NT2/D1 (cell line): Measurements from ENCODE around the gene IL12A.

Source experiments
- DNase-seq: peaks from one replicate; pipeline ENCODE4 v3.0.0-alpha.2; 2011; ENCODE audit warnings: low read depth, low spot score
- H3K27me3 ChIP-seq: 2 replicates; pipeline ENCODE4 v1.6.0; 2011; ENCODE audit warnings: mild to moderate bottlenecking; ENCODE audit not compliant: insufficient read length, insufficient read depth
- H3K36me3 ChIP-seq: 2 replicates; pipeline ENCODE4 v1.6.1; 2011; ENCODE audit warnings: mild to moderate bottlenecking, low read length, mixed read lengths; ENCODE audit not compliant: insufficient read depth, insufficient read length
- H3K4me1 ChIP-seq: 2 replicates; pipeline ENCODE4 v1.5.1; 2011; ENCODE audit not compliant: insufficient read depth, insufficient read length
- H3K4me3 ChIP-seq: 2 replicates; pipeline ENCODE4 v1.5.1; 2011; ENCODE audit warnings: low read depth; ENCODE audit not compliant: insufficient read length
- H3K9ac ChIP-seq: 2 replicates; pipeline ENCODE4 v1.6.0; 2011; ENCODE audit warnings: low read depth; ENCODE audit not compliant: insufficient read length
- H3K9me3 ChIP-seq: 2 replicates; pipeline ENCODE4 v1.5.1; 2011; ENCODE audit warnings: mild to moderate bottlenecking, low read length; ENCODE audit not compliant: insufficient read depth
- SUZ12 ChIP-seq: IDR thresholded peaks from 2 replicates; pipeline ENCODE4 v1.6.1; 2011; ENCODE audit not compliant: insufficient read length, insufficient read depth; ENCODE audit errors: extremely low read depth
- YY1 ChIP-seq: IDR thresholded peaks from 2 replicates; pipeline ENCODE4 v1.6.1; 2011; ENCODE audit not compliant: insufficient read length, insufficient read depth
- ZNF274 ChIP-seq: IDR thresholded peaks from 2 replicates; pipeline ENCODE4 v1.6.1; 2011; ENCODE audit warnings: mild to moderate bottlenecking, low read depth, low read length

Gene IL12A

DNA sequence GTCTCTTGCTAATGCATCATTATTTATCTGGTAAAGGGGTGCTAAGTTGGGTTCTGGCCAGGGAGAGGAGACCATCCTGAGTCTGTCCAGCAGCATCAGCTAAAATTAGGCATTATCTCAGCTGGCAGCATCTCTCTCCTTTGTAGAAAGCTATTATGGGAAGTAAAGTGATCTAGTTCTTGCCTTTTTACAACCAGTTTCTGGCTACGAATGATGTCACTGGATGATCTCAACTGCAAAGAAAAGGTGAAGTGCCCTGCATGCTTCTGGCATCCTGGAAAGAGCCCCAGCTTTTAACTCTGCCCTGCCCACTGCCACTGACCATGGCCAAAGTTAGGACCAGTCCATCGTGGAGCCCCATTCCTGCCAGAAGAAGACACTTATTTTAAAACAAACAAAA lies 37.1 kb upstream of the IL12A start:
- no peaks in the 10 kb centered on the region for H3K36me3 ChIP-seq
- no peak for TF ChIP-seq ZNF274
- H3K9ac ChIP-seq: no peak overlapping the region
- no peaks in the 10 kb centered on the region for H3K9me3 ChIP-seq
- H3K4me1 ChIP-seq: no peaks in the 10 kb centered on the region
- DNase-seq: no peak
- H3K27me3 ChIP-seq: no peaks in the 10 kb centered on the region
- no peak overlapping the region for H3K4me3 ChIP-seq

DNA sequence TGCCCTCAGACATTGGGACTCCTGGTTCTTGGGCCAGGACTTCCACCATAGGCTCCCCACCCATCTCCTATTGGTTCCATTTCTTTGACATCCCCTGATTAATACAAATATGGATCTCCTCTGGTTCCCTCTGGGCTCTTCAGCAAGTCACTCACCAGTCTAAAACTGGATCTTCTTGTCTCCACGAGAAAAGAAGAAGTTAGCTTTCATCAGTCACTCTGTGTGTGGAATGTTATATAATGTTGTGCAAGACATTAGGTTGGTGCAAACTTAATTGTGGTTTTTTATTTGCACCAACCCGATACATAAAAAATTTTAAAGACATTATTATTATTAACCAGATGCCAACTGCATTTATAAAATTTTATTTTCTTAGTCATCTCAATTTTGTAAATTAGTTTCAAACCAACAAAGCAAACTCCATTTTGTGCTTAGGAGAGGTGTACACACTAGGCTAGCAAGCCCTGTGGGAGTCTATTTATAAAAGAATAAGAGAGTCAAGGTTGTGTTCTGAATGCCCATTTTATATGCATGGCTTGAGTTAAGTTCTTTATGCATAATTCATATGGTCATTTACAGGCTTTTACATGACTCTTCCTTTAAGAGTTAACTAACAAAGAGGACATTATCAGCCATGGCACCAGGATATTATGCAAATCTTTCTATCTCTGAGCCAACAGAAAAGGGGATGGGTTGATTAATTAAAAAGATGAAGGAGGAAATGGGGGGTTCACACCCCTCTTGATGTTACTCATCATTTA lies 35.1 kb upstream of the IL12A start:
- Histone ChIP-seq H3K9ac (no peak overlapping the region), H3K36me3 (no peaks in the 10 kb centered on the region), H3K4me3 (no peak overlapping the region), H3K27me3 (no peaks in the 10 kb centered on the region), H3K4me1 (no peaks in the 10 kb centered on the region), H3K9me3 (no peaks in the 10 kb centered on the region)
- no peak for TF ChIP-seq ZNF274
- no peak for TF ChIP-seq YY1
- no peak for TF ChIP-seq SUZ12
- DNase-seq: no peak

DNA sequence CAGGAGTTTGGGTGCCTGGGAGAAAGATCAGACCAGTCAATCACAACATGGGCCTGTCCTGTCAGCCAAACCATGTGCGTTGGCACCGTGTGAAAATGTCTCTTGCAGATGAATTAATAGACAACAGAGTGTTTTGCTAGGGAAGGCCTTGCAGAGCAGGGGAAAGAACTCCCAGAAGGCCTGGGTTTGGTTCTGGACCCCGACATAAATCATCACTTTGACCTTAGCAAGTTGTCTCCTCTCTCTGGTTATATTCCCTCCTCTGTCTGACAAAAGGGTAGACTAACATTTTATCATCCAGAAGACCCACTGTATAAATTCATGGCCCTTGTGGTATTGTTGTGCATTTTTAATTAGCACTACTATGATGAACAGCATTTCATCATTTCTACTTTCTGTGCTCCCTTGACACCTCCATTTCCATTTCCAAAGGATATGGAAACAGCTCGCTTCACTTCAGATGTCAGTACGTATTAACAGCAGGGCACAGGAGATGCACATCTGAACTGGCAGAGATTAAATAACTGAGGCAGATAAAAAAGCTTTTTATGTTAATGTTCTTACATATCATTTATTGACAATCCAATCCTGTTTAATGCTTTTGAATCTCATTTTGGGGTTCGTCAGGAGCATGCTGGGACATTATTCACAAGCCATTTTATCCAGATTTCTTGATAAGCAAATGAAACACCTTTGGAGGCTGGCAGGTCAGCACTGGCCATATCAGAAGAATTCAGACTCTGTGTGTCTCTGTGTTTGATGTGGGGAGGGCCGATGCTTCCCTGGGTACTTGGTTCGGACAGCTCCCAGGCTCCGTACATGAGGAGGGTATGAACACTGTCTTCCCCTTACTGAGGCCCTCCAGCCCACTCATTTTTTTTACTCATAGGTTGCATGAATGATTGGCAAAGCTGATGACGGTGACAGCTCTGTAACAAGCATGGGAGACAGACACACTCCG lies 28.2 kb upstream of the IL12A start:
- Histone ChIP-seq H3K9ac (no peak overlapping the region), H3K4me1 (no peaks in the 10 kb centered on the region), H3K9me3 (no peaks in the 10 kb centered on the region), H3K27me3 (no peaks in the 10 kb centered on the region), H3K4me3 (no peak overlapping the region), H3K36me3 (no peaks in the 10 kb centered on the region)
- TF ChIP-seq ZNF274 (no peak), YY1 (no peak)
- no peak for DNase-seq

DNA sequence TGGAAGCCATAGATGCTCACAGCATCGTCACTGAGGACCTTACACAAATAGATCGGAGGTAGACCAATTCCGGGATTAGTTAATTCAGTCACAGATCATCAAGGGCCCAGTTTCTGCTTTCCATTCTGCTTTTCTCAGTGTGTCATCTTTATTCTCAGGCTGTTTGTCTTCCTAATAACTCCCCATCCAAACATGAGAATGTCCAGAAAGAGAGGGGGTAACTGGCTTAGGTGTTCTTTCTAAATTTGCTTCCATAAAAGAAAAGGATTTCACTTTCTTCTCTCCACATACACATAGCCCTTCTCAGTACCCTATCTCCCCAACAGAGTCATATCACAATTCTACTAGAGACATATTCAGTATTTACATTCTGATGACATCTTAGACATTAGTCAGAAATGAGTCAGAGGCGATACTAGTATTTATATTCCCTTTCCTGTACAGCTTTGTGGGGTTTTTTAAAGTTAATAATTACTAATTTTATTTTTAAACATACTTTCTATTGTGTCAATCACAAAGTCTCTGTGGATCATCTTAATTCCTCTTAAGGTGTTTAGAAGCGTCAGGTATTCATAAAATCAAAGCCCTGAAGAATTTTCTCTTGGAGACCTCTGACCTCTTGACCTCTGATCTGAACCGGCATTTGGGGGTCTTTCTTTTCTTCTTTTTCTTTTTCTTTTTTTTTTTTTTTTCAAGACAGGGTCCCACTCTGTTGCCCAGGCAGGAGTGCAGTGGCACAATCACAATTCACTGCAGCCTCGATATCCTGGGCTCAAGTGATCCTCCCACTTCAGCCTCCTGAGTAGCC lies 24.3 kb upstream of the IL12A start:
- H3K9me3 ChIP-seq: no peaks in the 10 kb centered on the region
- TF ChIP-seq YY1: no peak
- no peak for TF ChIP-seq ZNF274
- TF ChIP-seq SUZ12: no peak
- H3K27me3 ChIP-seq: no peaks in the 10 kb centered on the region
- H3K36me3 ChIP-seq: no peaks in the 10 kb centered on the region
- H3K4me1 ChIP-seq: no peaks in the 10 kb centered on the region
- H3K9ac ChIP-seq: no peak overlapping the region
- no peak overlapping the region for H3K4me3 ChIP-seq
- DNase-seq: no peak

DNA sequence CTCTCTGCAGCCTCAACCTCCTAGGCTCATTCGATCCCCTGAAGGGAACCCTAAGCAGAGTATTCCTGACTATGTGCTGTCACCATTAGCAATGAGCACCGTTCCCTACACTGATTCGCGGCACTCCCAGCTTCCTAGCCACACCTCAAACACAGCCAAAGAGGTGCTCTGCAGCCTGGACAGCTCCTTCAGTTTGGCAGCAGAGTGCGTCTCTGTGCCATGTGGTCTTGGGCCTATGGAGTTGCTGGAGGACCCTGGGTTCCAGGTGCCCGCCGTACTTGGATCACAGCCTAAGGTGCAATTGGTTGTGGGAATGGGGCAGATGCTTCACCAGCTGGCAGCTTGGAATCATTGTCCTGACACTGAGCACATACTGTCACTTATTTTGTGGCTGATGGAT lies 17.3 kb upstream of the IL12A start:
- no peak for TF ChIP-seq ZNF274
- no peak for TF ChIP-seq SUZ12
- TF ChIP-seq YY1: no peak
- DNase-seq: no peak
- no peaks in the 10 kb centered on the region for H3K36me3 ChIP-seq
- no peak overlapping the region for H3K4me3 ChIP-seq
- no peak overlapping the region for H3K9ac ChIP-seq
- no peaks in the 10 kb centered on the region for H3K9me3 ChIP-seq
- no peaks in the 10 kb centered on the region for H3K4me1 ChIP-seq
- no peaks in the 10 kb centered on the region for H3K27me3 ChIP-seq

DNA sequence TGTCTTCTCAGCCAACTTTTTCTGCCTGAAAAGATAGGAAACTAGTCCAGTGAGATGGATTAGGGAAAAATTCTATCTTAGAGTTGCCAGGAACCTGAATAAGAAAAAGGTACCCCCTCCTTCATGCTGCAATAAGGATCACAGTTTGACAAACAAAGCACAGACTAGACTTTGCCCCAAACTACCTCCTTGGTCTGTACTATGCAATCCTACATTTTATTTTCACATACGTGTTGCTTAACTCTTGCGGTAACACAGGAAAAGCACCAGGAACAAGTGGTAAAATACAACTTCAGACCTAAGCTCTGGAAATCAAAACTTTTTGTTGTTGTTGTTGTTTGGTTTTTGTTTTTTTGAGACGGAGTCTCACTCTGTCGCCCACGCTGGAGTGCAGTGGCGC lies 11.3 kb upstream of the IL12A start:
- Histone ChIP-seq H3K9me3 (no peaks in the 10 kb centered on the region), H3K9ac (no peak overlapping the region), H3K4me1 (no peaks in the 10 kb centered on the region), H3K36me3 (no peaks in the 10 kb centered on the region), H3K27me3 (no peaks in the 10 kb centered on the region), H3K4me3 (no peak overlapping the region)
- TF ChIP-seq SUZ12 (no peak), ZNF274 (no peak), YY1 (no peak)
- no peak for DNase-seq

DNA sequence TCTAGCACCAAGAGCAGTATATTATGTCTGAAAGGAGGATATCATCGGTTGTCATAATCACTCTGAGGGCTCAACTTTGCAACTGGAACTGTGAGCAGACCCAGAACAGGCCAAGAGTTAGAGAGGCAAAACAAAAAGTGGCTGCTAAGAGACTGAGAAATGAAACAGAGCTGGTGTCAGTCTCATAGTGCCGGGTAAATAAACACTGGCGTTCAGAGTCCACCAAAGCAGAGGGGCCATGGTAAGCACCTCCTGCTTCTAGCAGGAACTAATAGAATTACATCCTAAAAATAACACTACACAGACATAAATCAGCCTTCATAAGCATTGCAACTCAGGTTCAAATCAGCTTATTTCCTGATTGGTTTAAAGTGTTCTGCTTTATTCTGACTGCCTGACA lies 10.3 kb upstream of the IL12A start:
- TF ChIP-seq YY1 (no peak), ZNF274 (no peak), SUZ12 (no peak)
- Histone ChIP-seq H3K9ac (no peak overlapping the region), H3K4me1 (peaks cover 2% of the 10 kb centered on the region), H3K36me3 (no peaks in the 10 kb centered on the region), H3K9me3 (no peaks in the 10 kb centered on the region), H3K27me3 (no peaks in the 10 kb centered on the region), H3K4me3 (no peak overlapping the region)
- DNase-seq: no peak
